ENCODE results near the gene CD81.

CD81 gene

DNA sequence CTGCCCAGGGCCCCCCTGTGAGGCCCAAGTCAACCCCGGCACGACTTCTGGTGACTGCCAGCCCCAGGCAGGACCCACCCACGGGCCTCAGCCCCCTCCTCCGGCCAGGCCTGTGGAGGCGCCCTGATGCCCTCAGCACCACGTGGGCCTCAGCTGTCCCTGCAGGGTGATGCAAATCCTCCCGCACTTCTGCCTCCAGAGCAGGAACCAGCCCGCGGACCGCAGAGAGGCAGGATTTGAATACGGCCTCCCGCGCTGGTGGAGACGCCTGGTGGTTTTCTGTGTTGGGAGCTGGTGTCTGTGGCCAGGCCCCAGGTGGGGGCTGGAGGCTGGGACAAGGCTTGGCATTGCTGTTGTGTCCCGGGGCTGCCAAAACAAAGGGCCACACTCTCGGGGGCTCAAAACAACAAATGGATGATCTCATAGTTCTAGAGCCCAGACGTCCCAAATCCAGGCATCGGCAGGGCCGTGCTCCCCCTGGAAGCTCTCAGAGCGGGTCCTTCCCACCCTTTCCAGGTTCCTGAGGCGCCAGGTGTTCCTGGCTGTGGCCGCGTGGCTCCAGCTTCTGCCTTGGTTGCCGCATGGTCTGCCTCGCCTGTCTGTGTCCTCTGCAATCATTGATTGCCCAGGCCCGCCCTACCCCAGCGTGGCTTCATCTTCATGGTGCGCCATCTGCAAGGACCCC, 47.8 kb downstream of the CD81 start:
- Histone ChIP-seq H3K4me3 (no peak overlapping the region), H3K27ac (no peak overlapping the region), H3K4me1 (peaks cover 0 to 7% (median 3%) of the 10 kb centered on the region in 4 donors), H3K27me3 (peaks cover 0 to 60% of the 10 kb centered on the region in 2 donors), H3K9me3 (no peaks in the 10 kb centered on the region), H3K36me3 (no peaks in the 10 kb centered on the region)
- DNase-seq, result no peak
- no peak for TF ChIP-seq CTCF (IDR thresholded peaks at IDR 0.05)
- intact Hi-C loops (cut with DNase I; ENCODE audit: low total_unique reads), result loop anchor here (2.0 to 10.0 kb wide), 2 partner anchors 122 to 470 kb away; partner anchors contain the start of gene TSPAN32

DNA sequence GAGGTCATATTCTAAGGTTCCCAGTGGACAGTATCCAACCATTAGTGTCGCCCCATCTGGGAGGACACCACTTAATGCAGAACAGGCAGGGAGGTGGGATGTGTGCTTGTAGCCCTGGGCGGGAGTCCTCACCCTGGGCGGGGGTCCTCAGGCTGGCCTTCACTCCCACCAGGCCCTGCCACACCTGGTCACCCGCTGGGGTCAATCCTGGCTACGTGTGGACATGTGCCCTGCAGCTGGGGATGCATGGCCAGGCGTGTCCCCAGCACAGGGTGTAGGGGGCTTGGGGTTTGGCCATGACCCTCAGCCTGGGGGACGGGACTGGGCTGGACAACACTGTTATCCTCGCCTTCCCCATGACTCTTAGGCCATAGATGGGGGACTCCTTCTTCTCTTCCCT, 48.4 kb downstream of the CD81 start:
- no peak overlapping the region for H3K27ac ChIP-seq
- peaks cover 0 to 6% (median 1%) of the 10 kb centered on the region in 4 donors for H3K4me1 ChIP-seq
- H3K4me3 ChIP-seq, result no peak overlapping the region
- no peak for DNase-seq
- intact Hi-C loops (cut with DNase I; ENCODE audit: low total_unique reads), result loop anchor here (2.0 to 10.0 kb wide), 2 partner anchors 123 to 469 kb away; partner anchors contain the start of gene TSPAN32
- H3K36me3 ChIP-seq, result no peaks in the 10 kb centered on the region
- H3K9me3 ChIP-seq, result no peaks in the 10 kb centered on the region
- peaks cover 0 to 60% of the 10 kb centered on the region in 2 donors for H3K27me3 ChIP-seq
- no peak for TF ChIP-seq CTCF (IDR thresholded peaks at IDR 0.05)

DNA sequence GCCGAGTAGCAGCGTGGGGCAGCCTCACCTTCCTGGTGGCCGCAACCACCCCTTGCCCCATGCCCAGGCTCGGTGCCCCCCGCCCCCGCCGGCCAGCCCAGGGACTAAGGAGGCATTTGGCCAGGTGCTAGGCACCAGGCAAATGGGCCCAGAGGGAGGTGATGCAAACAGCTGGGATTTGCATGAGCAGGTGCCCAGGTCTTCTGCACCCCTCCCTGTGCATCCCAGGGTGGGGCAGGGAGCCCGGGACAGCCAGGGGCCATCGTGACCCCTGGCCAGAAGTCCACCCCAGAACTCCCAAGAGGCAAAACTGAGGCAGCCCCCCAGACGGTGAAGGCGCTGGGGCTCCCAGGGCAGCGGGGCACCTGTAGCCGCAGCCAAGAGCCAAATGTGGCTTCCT, 49.1 kb downstream of the CD81 start:
- Histone ChIP-seq H3K27me3 (peaks cover 0 to 55% of the 10 kb centered on the region in 2 donors), H3K4me1 (no peaks in the 10 kb centered on the region), H3K4me3 (no peak overlapping the region), H3K27ac (no peak overlapping the region), H3K36me3 (no peaks in the 10 kb centered on the region), H3K9me3 (no peaks in the 10 kb centered on the region)
- DNase-seq, result no peak
- intact Hi-C loops (cut with DNase I; ENCODE audit: low total_unique reads), result loop anchor here (10.0 kb wide), 1 partner anchor 469 kb away; no protein-coding TSS in a partner anchor
- TF ChIP-seq CTCF (IDR thresholded peaks at IDR 0.05), result no peak

- DNase-seq, result no peak
- intact Hi-C loops (cut with DNase I; ENCODE audit: low total_unique reads), result loop anchor here (10.0 kb wide), 1 partner anchor 468 kb away; no protein-coding TSS in a partner anchor
- TF ChIP-seq CTCF (IDR thresholded peaks at IDR 0.05), result no peak
Observed at GRCh38 chr11:2426826-2427521, 49.9 kb downstream of the CD81 start.

GRCh38 chr11:2427721-2428321, 50.7 kb downstream of the CD81 start:
- Histone ChIP-seq H3K36me3 (no peaks in the 10 kb centered on the region), H3K27ac (no peak overlapping the region), H3K27me3 (peaks cover 0 to 52% of the 10 kb centered on the region in 2 donors), H3K9me3 (no peaks in the 10 kb centered on the region), H3K4me1 (no peaks in the 10 kb centered on the region), H3K4me3 (no peak overlapping the region)
- intact Hi-C loops (cut with DNase I; ENCODE audit: low total_unique reads), result loop anchor here (1.0 to 10.0 kb wide), 2 partner anchors 103 to 467 kb away; no protein-coding TSS in a partner anchor
- TF ChIP-seq CTCF (IDR thresholded peaks at IDR 0.05), result no peak
- DNase-seq, result no peak

More at GRCh38 chr11:2426826-2427521, 49.9 kb downstream of the CD81 start:
- no peak overlapping the region for H3K27ac ChIP-seq
- no peaks in the 10 kb centered on the region for H3K9me3 ChIP-seq
- H3K4me1 ChIP-seq, result no peaks in the 10 kb centered on the region
- H3K36me3 ChIP-seq, result no peaks in the 10 kb centered on the region
- no peak overlapping the region for H3K4me3 ChIP-seq
- H3K27me3 ChIP-seq, result peaks cover 0 to 53% of the 10 kb centered on the region in 2 donors
